Breast epithelium (tissue), 4 donors: Measurements from ENCODE around the gene BCL2A1. TPM values are rescaled to one million over a fixed set of nuclear protein-coding genes. Genes with fewer than 3 reads are reported as not detected.

Source experiments
- DNase-seq, 2 donors: peaks; one replicate each; pipeline ENCODE4 v3.0.0-alpha.2; 2019; ENCODE audit warnings: low spot score in 2 of 2
- H3K27ac ChIP-seq, 2 donors: fragments of 200-600 bp; sonication (generic) in 1 of 2; one replicate each; pipeline ENCODE4 v1.5.1; 2016 to 2019; ENCODE audit warnings: mild to moderate bottlenecking in 1 of 2
- H3K27me3 ChIP-seq, 2 donors: fragments of 200-600 bp; sonication (generic) in 1 of 2; one replicate each; pipeline versions ENCODE4 v1.5.1 to v1.6.0; 2017 to 2019; ENCODE audit warnings: control low read depth in 1 of 2, mild to moderate bottlenecking in 1 of 2
- H3K36me3 ChIP-seq: fragments of 200-600 bp; one replicate; pipeline ENCODE4 v1.5.1; 2019
- H3K4me1 ChIP-seq, 2 donors: fragments of 200-600 bp; sonication (generic); one replicate each; pipeline ENCODE4 v1.5.1; 2016 to 2019; ENCODE audit warnings: control low read depth in 1 of 2
- H3K4me3 ChIP-seq, 3 donors: fragments of 200-600 bp; sonication (generic); 1 replicate in 2 of 3; 2 replicates in 1 of 3; pipeline ENCODE4 v1.5.1; 2016 to 2019; ENCODE audit warnings: mild to moderate bottlenecking in 3 of 3, moderate library complexity in 2 of 3
- H3K9me3 ChIP-seq, 2 donors: fragments of 200-600 bp; sonication (generic) in 1 of 2; one replicate each; pipeline ENCODE4 v1.5.1; 2016 to 2019; ENCODE audit warnings: control low read depth in 1 of 2
- POLR2A ChIP-seq: fragments of 450-650 bp; IDR thresholded peaks from one replicate; pipeline ENCODE4 v1.6.1; 2016; ENCODE audit warnings: antibody characterized with exemption, mild to moderate bottlenecking, moderate library complexity
- POLR2AphosphoS5 ChIP-seq, 3 donors: sonication (generic); formaldehyde crosslinking; IDR thresholded peaks; one replicate each; pipeline ENCODE4 v1.6.1; 2017; ENCODE audit warnings: antibody characterized with exemption in 3 of 3
- intact Hi-C: fragments of 100-400 bp; cut with DNase I; formaldehyde crosslinking; loops from one replicate; pipeline ENCODE4 v1.15.1; 2023; ENCODE audit warnings: low total_unique reads
- total RNA-seq, 3 donors: library from RNA; depleted of rRNA; stranded (reverse); fragments of >200 nt; gene quantifications; one replicate each; pipeline ENCODE4 v1.1.0, GENCODE V29; 2016
- TF ChIP-seq, protein P1 (sequence below), 3 donors: fragments of 450-650 bp; IDR thresholded peaks; one replicate each; pipeline ENCODE4 v1.5.1; 2016 to 2017; ENCODE audit warnings: antibody characterized with exemption in 3 of 3, mild to moderate bottlenecking in 3 of 3, moderate library complexity in 3 of 3

The BCL2A1 gene
- total RNA-seq, 3 donors from 2014 or later: 1.4 to 12.6 (median 1.6) TPM

DNA sequence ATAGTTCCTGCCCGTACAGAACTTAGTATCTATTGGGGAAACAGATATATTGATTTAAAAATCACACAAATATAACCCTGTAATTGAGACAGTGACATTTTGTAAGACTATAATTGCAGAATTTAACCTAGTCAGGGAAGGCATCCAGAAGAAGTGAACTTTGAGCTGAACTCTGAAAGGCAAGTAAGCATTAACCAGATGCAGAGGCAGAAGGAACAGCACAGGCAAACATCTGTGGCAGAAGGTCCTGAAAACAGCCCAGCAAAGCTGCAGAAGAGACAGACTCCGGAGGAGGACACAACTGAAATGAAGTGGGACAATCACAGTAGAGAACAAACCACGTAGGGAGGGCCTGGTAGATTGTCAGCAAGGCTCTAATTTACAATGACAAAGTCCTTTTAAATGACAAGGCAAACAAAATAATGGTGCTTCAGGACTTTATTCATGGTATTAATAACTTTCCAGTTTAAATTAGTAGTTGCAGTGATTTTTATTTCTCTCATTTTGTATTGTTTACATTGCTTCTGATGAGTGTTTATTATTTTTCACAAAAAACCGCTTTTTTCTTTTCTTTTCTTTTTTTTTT, 14.5 kb downstream of the BCL2A1 start:
- Histone ChIP-seq H3K27me3 (no peaks in the 10 kb centered on the region), H3K4me3 (no peak overlapping the region), H3K27ac (no peak overlapping the region), H3K9me3 (no peaks in the 10 kb centered on the region), H3K36me3 (no peaks in the 10 kb centered on the region), H3K4me1 (no peaks in the 10 kb centered on the region)
- TF ChIP-seq POLR2A (no peak), POLR2AphosphoS5 (IDR thresholded peaks at IDR 0.05) (no peak)
- TF ChIP-seq, protein P1, sequence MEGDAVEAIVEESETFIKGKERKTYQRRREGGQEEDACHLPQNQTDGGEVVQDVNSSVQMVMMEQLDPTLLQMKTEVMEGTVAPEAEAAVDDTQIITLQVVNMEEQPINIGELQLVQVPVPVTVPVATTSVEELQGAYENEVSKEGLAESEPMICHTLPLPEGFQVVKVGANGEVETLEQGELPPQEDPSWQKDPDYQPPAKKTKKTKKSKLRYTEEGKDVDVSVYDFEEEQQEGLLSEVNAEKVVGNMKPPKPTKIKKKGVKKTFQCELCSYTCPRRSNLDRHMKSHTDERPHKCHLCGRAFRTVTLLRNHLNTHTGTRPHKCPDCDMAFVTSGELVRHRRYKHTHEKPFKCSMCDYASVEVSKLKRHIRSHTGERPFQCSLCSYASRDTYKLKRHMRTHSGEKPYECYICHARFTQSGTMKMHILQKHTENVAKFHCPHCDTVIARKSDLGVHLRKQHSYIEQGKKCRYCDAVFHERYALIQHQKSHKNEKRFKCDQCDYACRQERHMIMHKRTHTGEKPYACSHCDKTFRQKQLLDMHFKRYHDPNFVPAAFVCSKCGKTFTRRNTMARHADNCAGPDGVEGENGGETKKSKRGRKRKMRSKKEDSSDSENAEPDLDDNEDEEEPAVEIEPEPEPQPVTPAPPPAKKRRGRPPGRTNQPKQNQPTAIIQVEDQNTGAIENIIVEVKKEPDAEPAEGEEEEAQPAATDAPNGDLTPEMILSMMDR (IDR thresholded peaks at IDR 0.05): no peak
- DNase-seq: no peak
- intact Hi-C loops: no loop called here

- H3K27me3 ChIP-seq: no peaks in the 10 kb centered on the region
- intact Hi-C loops: no loop called here
- no peaks in the 10 kb centered on the region for H3K9me3 ChIP-seq
- no peak overlapping the region for H3K4me3 ChIP-seq
- TF ChIP-seq POLR2A (no peak), POLR2AphosphoS5 (IDR thresholded peaks at IDR 0.05) (no peak)
- TF ChIP-seq, protein P1 (IDR thresholded peaks at IDR 0.05): no peak
- no peaks in the 10 kb centered on the region for H3K4me1 ChIP-seq
- no peak overlapping the region for H3K27ac ChIP-seq
- H3K36me3 ChIP-seq: no peaks in the 10 kb centered on the region
- no peak for DNase-seq
Measured at GRCh38 chr15:79954661-79955060, 16.3 kb downstream of the BCL2A1 start.

DNA sequence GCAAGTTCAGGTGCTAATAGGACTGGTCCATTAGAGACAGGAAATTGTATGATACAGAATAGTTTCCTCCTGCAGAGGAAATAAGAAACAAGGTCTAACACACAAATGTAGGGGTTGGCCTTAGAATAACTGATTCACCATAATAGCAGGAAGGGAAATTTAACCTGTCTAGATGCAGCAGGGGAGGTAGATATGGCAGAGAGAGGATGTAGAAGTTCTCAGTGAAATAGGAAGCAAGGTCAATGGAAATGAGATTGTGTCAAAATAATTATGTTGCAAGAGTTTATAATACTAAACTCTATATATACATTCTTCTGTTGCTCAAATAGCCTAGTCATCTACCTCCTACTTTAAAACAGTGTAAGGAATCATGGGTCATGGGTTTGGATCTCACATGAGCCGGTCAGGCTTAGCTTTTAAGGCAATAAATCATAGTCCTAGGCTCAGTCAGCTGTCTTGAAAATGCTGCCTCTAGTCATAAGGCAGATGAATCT, 17.0 kb downstream of the BCL2A1 start:
- Histone ChIP-seq H3K27me3 (no peaks in the 10 kb centered on the region), H3K4me1 (no peaks in the 10 kb centered on the region), H3K27ac (no peak overlapping the region), H3K4me3 (no peak overlapping the region), H3K9me3 (no peaks in the 10 kb centered on the region), H3K36me3 (no peaks in the 10 kb centered on the region)
- TF ChIP-seq POLR2AphosphoS5 (IDR thresholded peaks at IDR 0.05): no peak
- no peak for TF ChIP-seq POLR2A
- TF ChIP-seq, protein P1 (IDR thresholded peaks at IDR 0.05): no peak
- intact Hi-C loops: no loop called here
- DNase-seq: no peak

DNA sequence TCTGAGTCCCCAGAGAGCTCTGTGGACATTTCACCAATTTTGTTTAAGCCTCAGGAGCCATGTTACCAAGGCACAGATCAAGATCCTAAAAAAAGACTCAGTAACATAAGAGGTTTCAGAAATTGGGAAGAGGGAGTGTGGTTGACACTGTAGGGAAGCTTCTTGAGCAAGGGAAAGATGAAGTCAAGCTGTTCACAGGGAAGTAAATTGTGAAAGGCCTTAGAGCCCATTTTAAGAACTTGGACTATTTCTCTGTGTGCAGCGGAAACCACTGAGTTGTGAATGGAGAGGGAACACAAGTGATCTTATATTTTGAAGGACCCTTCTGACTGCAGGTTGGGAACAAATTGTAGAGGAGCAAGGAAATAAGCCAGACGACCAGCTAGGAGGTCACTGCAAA, 18.7 kb downstream of the BCL2A1 start:
- no peaks in the 10 kb centered on the region for H3K27me3 ChIP-seq
- intact Hi-C loops: no loop called here
- no peaks in the 10 kb centered on the region for H3K4me1 ChIP-seq
- no peak overlapping the region for H3K27ac ChIP-seq
- H3K9me3 ChIP-seq: no peaks in the 10 kb centered on the region
- TF ChIP-seq POLR2AphosphoS5 (IDR thresholded peaks at IDR 0.05) (no peak), POLR2A (no peak)
- TF ChIP-seq, protein P1 (IDR thresholded peaks at IDR 0.05): no peak
- H3K36me3 ChIP-seq: no peaks in the 10 kb centered on the region
- no peak for DNase-seq
- no peak overlapping the region for H3K4me3 ChIP-seq

GRCh38 chr15:79950247-79950646, 20.7 kb downstream of the BCL2A1 start:
- Histone ChIP-seq H3K9me3 (no peaks in the 10 kb centered on the region), H3K4me1 (no peaks in the 10 kb centered on the region), H3K36me3 (no peaks in the 10 kb centered on the region), H3K27ac (no peak overlapping the region), H3K4me3 (no peak overlapping the region), H3K27me3 (no peaks in the 10 kb centered on the region)
- intact Hi-C loops: no loop called here
- DNase-seq: no peak
- TF ChIP-seq POLR2AphosphoS5 (IDR thresholded peaks at IDR 0.05) (no peak), POLR2A (no peak)
- TF ChIP-seq, protein P1 (IDR thresholded peaks at IDR 0.05): no peak
